Uterus (tissue), 2 donors: ENCODE results near the gene TTLL1.
"Not testable (repeated sequence)": the region's sequence is repeated elsewhere in the genome, so short reads cannot be mapped to it uniquely, and the experiment has no call there.

ENCODE experiments used
- POLR2A ChIP-seq, 2 donors: fragments of 450-650 bp; IDR thresholded peaks; one replicate each; pipeline ENCODE4 v1.6.1; 2016; ENCODE audit warnings: antibody characterized with exemption in 2 of 2, mild to moderate bottlenecking in 1 of 2, moderate library complexity in 1 of 2
- TF ChIP-seq, protein P1 (sequence below), 4 experiments: fragments of 200-600 bp in 2 of 4; fragments of 450-650 bp in 2 of 4; sonication (generic) in 2 of 4; IDR thresholded peaks; one replicate each; pipeline ENCODE4 v1.5.1; 2016 to 2019; ENCODE audit warnings: antibody characterized with exemption in 4 of 4, mild to moderate bottlenecking in 2 of 4, moderate library complexity in 1 of 4

DNA sequence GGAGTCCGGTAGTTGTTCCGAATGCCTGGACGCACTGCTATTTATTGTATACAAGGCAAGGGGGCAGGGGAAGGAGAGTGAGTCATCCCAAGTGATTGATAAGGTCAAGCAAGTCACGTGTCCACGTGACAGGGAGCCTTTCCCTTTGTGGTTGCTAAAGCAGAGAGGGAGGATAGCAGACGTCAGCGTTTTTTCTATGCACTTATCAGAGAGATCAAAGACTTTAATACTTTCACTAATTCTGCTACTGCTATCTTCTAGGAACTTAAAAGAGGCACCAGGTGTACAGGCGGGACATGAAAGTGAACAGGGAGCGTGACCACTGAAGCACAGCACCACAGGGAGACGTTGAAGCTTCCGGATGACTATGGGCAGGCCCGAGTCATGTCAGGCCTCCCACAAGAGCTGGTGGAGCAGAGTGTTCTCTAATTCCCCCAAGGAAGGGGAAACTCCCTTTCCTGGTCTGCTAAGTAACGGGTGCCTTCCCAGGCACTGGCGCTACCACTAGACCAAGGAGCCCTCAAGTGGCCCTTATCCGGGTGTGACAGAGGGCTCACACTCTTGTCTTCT lies 14.9 kb upstream of the TTLL1 start:
- TF ChIP-seq, protein P1, sequence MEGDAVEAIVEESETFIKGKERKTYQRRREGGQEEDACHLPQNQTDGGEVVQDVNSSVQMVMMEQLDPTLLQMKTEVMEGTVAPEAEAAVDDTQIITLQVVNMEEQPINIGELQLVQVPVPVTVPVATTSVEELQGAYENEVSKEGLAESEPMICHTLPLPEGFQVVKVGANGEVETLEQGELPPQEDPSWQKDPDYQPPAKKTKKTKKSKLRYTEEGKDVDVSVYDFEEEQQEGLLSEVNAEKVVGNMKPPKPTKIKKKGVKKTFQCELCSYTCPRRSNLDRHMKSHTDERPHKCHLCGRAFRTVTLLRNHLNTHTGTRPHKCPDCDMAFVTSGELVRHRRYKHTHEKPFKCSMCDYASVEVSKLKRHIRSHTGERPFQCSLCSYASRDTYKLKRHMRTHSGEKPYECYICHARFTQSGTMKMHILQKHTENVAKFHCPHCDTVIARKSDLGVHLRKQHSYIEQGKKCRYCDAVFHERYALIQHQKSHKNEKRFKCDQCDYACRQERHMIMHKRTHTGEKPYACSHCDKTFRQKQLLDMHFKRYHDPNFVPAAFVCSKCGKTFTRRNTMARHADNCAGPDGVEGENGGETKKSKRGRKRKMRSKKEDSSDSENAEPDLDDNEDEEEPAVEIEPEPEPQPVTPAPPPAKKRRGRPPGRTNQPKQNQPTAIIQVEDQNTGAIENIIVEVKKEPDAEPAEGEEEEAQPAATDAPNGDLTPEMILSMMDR (IDR thresholded peaks at IDR 0.05) = not testable (repeated sequence)
- not testable (repeated sequence) for TF ChIP-seq POLR2A (IDR thresholded peaks at IDR 0.05)
